ENCODE data around the gene RHBDL1.

DNA sequence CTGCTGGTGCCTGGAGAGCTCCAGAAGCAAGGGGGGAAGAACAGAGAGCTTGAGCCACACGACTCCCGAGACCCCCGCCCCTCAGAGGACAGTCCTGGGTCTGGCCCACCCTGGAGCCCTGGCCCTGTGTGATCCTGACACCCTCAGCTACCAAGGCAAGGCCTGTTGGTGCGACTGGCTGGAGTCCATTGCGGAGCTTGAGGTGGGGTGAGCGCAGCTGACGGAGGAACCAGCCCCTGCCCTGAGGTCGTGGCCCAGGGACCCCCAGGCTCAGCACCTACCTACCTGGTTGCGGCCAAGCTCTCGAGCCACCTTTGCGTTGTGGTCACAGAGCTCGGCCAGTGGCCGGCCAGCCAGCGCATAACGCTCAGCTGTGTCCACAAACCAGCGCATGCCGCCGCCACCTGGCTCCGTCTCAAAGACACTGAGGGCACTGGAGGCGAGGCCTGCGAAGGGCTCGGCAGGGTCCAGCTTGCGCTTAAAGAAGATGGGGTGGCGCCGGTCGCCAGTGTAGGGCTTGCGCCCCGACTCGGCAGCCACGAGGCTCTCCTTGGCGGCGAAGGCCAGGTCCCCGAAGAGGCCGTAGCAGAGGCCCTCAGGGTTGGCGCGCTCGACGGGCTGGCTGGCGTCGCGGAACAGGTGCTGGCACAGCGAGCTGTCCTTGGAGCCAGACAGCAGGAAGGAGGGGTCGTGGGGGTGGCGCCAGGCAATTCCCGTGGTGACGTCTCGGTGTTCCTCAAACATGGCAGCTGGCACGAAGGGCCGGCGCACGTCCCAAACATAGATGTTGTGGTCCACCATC is 11.2 kb downstream of the RHBDL1 start:
- TF ChIP-seq POLR2AphosphoS5 (IDR thresholded peaks at IDR 0.05; ENCODE audit: low read depth, low read length): no peak
- TF ChIP-seq TAF1 (IDR thresholded peaks at IDR 0.05; ENCODE audit: borderline replicate concordance, insufficient read depth, low read length): no peak
- TF ChIP-seq, protein P1, sequence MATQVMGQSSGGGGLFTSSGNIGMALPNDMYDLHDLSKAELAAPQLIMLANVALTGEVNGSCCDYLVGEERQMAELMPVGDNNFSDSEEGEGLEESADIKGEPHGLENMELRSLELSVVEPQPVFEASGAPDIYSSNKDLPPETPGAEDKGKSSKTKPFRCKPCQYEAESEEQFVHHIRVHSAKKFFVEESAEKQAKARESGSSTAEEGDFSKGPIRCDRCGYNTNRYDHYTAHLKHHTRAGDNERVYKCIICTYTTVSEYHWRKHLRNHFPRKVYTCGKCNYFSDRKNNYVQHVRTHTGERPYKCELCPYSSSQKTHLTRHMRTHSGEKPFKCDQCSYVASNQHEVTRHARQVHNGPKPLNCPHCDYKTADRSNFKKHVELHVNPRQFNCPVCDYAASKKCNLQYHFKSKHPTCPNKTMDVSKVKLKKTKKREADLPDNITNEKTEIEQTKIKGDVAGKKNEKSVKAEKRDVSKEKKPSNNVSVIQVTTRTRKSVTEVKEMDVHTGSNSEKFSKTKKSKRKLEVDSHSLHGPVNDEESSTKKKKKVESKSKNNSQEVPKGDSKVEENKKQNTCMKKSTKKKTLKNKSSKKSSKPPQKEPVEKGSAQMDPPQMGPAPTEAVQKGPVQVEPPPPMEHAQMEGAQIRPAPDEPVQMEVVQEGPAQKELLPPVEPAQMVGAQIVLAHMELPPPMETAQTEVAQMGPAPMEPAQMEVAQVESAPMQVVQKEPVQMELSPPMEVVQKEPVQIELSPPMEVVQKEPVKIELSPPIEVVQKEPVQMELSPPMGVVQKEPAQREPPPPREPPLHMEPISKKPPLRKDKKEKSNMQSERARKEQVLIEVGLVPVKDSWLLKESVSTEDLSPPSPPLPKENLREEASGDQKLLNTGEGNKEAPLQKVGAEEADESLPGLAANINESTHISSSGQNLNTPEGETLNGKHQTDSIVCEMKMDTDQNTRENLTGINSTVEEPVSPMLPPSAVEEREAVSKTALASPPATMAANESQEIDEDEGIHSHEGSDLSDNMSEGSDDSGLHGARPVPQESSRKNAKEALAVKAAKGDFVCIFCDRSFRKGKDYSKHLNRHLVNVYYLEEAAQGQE (IDR thresholded peaks at IDR 0.05; ENCODE audit: insufficient read depth in 1 of 2, low read depth in 2 of 2, low read length in 2 of 2): no peak

All from PFSK-1 (cell line).